Lower lobe of right lung (tissue), 2 donors: ENCODE data around the gene ZNF552. TPM values are rescaled to one million over a fixed set of nuclear protein-coding genes. Genes with fewer than 3 reads are reported as not detected.
"Not testable (repeated sequence)": the region's sequence is repeated elsewhere in the genome, so short reads cannot be mapped to it uniquely, and the experiment has no call there.

Experiments
- ATAC-seq, 2 donors: fragments of 200-7000 bp; cut with Tn5 transposase; one replicate each; pipeline ENCODE4 v1.9.1; 2020 to 2022; ENCODE audit warnings: mild to moderate bottlenecking in 2 of 2, moderate library complexity in 2 of 2
- DNase-seq: peaks from one replicate; pipeline ENCODE4 v3.0.0-alpha.2; 2020
- H3K27ac ChIP-seq: fragments of 200-600 bp; one replicate; pipeline ENCODE4 v1.8.0; 2022
- H3K27me3 ChIP-seq: fragments of 200-600 bp; one replicate; pipeline ENCODE4 v1.8.0; 2022; ENCODE audit warnings: low read depth
- H3K36me3 ChIP-seq: fragments of 200-600 bp; one replicate; pipeline ENCODE4 v1.8.0; 2022; ENCODE audit warnings: mild to moderate bottlenecking
- H3K4me1 ChIP-seq: fragments of 200-600 bp; one replicate; pipeline ENCODE4 v1.8.0; 2022
- H3K4me3 ChIP-seq: fragments of 200-600 bp; one replicate; pipeline ENCODE4 v1.8.0; 2022; ENCODE audit warnings: mild to moderate bottlenecking
- H3K9me3 ChIP-seq: fragments of 200-600 bp; one replicate; pipeline ENCODE4 v1.8.0; 2022
- intact Hi-C: fragments of 100-400 bp; cut with DNase I; formaldehyde crosslinking; loops from one replicate; pipeline ENCODE4 v1.11.0; 2022
- total RNA-seq: library from RNA; stranded (reverse); fragmentation: NEBNext Ultra II Directional; extraction: Animal tissue kit (Norgen Biotek cat#: 25700); gene quantifications from one replicate; pipeline ENCODE4 v1.2.1, GENCODE V29; 2021
- TF ChIP-seq, protein P1 (sequence below): fragments of 200-600 bp; IDR thresholded peaks from one replicate; pipeline ENCODE4 v1.8.0; 2022; ENCODE audit warnings: antibody characterized with exemption, mild to moderate bottlenecking
- donor health status: DM: no; HTN: yes; CAD: no; lungs with severe emphysema.

ZNF552 gene
- total RNA-seq, 1 donor from 2014 or later: 20.0 TPM

DNA sequence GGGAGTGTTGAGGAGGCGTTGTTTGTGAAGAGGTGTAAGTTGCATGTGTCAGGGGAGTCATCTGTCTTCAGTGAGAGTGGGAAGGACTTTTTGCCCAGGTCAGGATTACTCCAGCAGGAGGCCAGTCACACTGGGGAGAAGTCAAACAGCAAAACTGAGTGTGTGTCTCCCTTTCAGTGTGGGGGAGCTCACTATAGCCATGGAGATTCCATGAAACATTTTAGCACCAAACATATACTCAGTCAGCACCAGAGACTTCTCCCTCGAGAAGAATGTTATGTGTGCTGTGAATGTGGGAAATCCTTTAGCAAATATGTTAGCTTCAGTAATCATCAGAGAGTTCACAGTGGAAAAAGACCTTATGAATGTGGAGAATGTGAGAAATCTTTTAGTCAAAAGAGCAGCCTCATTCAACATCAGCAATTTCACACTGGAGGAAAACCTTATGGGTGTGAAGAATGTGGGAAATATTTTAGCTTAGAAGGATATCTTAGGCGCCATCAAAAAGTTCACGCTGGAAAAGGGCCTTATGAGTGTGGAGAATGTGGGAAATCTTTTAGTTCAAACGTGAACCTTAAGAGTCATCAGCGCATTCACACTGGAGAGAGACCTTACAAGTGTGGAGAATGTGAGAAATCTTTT is 26.5 kb upstream of the ZNF552 start:
- no peak for DNase-seq
- H3K4me3 ChIP-seq: no peak overlapping the region
- H3K27ac ChIP-seq: no peak overlapping the region
- intact Hi-C loops: no loop called here
- H3K4me1 ChIP-seq: no peaks in the 10 kb centered on the region
- ATAC-seq: no peak
- TF ChIP-seq, protein P1, sequence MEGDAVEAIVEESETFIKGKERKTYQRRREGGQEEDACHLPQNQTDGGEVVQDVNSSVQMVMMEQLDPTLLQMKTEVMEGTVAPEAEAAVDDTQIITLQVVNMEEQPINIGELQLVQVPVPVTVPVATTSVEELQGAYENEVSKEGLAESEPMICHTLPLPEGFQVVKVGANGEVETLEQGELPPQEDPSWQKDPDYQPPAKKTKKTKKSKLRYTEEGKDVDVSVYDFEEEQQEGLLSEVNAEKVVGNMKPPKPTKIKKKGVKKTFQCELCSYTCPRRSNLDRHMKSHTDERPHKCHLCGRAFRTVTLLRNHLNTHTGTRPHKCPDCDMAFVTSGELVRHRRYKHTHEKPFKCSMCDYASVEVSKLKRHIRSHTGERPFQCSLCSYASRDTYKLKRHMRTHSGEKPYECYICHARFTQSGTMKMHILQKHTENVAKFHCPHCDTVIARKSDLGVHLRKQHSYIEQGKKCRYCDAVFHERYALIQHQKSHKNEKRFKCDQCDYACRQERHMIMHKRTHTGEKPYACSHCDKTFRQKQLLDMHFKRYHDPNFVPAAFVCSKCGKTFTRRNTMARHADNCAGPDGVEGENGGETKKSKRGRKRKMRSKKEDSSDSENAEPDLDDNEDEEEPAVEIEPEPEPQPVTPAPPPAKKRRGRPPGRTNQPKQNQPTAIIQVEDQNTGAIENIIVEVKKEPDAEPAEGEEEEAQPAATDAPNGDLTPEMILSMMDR: no peak
- peaks cover 4% of the 10 kb centered on the region for H3K9me3 ChIP-seq
- H3K27me3 ChIP-seq: no peaks in the 10 kb centered on the region
- H3K36me3 ChIP-seq: peaks cover 38% of the 10 kb centered on the region

GRCh38 chr19:57838622-57839191 is 24.0 kb upstream of the ZNF552 start:
- intact Hi-C loops, H3K27ac ChIP-seq, H3K4me3 ChIP-seq, DNase-seq, ATAC-seq, H3K4me1 ChIP-seq, H3K9me3 ChIP-seq, H3K27me3 ChIP-seq: not testable (repeated sequence)
- H3K36me3 ChIP-seq: peaks cover 38% of the 10 kb centered on the region

DNA sequence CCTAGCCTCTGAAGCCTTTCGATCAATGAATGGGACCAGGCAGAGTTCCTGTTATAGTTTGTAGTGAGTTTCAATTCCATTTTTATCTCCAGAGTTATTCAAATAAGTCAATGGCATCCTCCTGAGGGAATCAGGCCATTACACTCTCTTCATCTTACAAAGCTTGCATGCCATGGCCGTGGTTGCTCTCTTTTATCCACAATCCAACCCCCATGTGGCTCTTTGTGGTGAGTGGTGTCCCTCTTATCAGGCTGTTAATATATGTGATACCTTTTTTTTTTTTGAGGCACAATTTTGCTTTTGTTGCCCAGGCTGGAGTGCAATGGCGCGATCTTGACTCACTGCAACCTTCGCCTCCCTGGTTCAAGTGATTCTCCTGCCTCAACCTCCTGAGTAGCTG is 22.3 kb upstream of the ZNF552 start:
- intact Hi-C loops, DNase-seq, H3K27me3 ChIP-seq, ATAC-seq, H3K9me3 ChIP-seq, H3K4me1 ChIP-seq, H3K4me3 ChIP-seq, H3K27ac ChIP-seq: not testable (repeated sequence)
- peaks cover 30% of the 10 kb centered on the region for H3K36me3 ChIP-seq

DNA sequence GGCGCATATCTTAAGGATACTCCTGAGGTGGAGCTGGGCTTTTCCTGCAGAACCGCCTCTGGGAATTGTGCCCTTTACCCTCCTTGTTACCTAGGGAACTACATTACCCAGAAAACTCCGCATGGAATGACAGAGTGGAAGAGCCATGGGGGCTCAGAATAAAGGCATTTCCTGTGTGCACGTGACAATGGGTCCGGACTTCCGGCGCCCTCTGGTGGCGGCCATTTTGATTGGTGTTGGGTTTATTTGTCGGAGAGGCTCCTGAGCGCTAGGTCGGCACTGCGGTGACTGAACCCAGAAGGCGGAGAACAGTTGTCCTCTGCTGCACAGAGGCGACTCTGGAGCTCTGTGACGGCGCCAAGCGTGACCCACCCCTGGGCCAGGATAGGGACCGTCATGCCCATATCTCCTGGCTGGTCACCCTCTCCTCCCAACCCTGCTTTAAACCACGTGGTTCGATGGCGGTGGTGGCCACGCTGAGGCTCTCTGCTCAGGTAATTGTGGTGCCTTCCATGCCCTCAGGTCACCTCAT is 15.4 kb upstream of the ZNF552 start, which contains the start of gene ZNF587B:
Gene ZNF587B, plus strand, starts transcription at position 229 of the 532 bp plus-strand sequence. Its CDS starts 230 bp downstream, at position 459.
- Histone ChIP-seq H3K4me3 (peak within 1 kb of the TSS; percentile 54), H3K9me3 (no peaks in the 10 kb centered on the region), H3K27me3 (no peaks in the 10 kb centered on the region), H3K27ac (peak within 1 kb of the TSS; percentile 41), H3K36me3 (no peaks in the 10 kb centered on the region), H3K4me1 (no peaks in the 10 kb centered on the region)
- intact Hi-C loops: no loop called here
- DNase-seq (peak; percentile 67), ATAC-seq (peak; percentile 81 to 88)
- TF ChIP-seq, protein P1: peak; percentile 33

DNA sequence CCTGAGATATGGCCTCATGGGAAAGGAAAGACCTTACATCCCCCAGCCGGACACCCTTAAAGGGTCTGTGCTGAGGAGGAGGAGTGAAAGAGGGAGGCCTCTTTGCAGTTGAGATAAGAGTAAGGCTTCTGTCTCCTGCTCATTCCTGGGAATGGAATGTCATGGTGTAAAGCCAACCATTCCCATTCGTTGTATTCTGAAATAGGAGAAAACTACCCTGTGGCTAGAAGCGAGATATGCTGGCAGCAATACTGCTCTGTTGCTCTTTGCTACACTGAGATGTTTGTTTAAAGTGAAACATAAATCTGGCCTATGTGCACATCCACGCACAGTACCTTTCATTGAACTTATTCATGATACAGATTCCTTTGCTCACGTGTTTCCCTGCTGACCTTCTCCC is 14.6 kb upstream of the ZNF552 start:
- Histone ChIP-seq H3K27ac (no peak overlapping the region), H3K4me1 (no peaks in the 10 kb centered on the region), H3K4me3 (no peak overlapping the region), H3K36me3 (no peaks in the 10 kb centered on the region), H3K9me3 (no peaks in the 10 kb centered on the region), H3K27me3 (no peaks in the 10 kb centered on the region)
- intact Hi-C loops: no loop called here
- TF ChIP-seq, protein P1: no peak
- no peak for DNase-seq
- no peak for ATAC-seq

DNA sequence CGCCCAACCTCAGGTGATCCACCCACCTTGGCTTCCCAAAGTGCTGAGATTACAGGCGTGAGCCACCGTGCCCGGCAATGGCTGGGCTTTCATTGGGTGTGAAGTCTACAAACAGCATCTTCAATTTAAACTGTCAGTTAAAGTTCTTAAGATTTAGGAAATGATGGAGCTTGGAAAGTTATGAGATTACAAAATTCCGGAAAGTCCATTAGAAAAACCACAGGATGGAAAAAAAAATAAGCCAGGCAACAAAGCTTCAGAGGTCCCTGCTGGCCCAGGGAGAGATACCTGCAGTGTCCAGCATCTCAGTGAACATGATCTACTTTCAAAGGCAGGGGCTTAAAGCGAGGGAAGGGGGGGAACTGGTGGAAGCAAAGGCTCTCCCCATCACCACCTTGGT is 10.8 kb upstream of the ZNF552 start:
- DNase-seq (no peak), ATAC-seq (no peak)
- H3K4me1 ChIP-seq: peaks cover 4% of the 10 kb centered on the region
- no peak overlapping the region for H3K27ac ChIP-seq
- H3K4me3 ChIP-seq: no peak overlapping the region
- TF ChIP-seq, protein P1: no peak
- no peaks in the 10 kb centered on the region for H3K36me3 ChIP-seq
- intact Hi-C loops: no loop called here
- no peaks in the 10 kb centered on the region for H3K27me3 ChIP-seq
- H3K9me3 ChIP-seq: no peaks in the 10 kb centered on the region

DNA sequence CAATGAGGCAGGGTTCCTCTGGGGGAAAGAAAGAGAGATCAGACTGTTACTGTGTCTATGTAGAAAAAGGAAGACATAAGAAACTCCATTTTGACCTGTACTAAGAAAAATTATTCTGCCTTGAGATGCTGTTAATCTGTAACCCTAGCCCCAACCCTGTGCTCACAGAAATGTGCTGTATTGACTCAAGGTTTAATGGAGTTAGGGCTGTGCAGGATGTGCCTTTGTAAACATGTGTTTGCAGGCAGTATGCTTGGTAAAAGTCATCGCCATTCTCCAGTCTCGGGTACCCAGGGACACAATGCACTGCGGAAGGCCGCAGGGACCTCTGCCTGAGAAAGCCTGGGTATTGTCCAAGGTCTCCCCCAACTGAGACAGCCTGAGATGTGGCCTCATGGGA is 8.9 kb upstream of the ZNF552 start:
- intact Hi-C loops, H3K36me3 ChIP-seq, H3K9me3 ChIP-seq, ATAC-seq, H3K4me3 ChIP-seq, H3K4me1 ChIP-seq, DNase-seq, H3K27me3 ChIP-seq, H3K27ac ChIP-seq: not testable (repeated sequence)

DNA sequence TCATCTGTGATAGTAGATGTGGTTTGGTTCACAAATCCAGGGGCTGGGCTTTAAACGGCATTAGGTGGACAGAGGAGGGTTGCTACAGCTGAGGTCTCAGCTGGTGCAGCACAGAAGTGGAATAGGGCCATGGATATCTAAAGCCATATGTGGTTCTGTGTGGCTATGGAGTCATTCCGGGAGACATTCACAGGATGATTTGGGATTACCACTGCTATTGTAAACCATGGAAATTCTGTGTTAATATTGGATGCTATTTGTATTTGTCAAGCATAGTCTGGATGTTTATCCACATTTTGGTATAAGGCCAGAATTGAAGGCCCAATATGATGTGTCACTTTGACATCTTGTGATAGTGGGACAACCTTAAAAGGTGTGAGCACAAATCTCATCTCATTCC is 8.4 kb upstream of the ZNF552 start:
- H3K27ac ChIP-seq, H3K27me3 ChIP-seq, H3K9me3 ChIP-seq, intact Hi-C loops, H3K4me1 ChIP-seq, H3K4me3 ChIP-seq, ATAC-seq, DNase-seq, H3K36me3 ChIP-seq: not testable (repeated sequence)

DNA sequence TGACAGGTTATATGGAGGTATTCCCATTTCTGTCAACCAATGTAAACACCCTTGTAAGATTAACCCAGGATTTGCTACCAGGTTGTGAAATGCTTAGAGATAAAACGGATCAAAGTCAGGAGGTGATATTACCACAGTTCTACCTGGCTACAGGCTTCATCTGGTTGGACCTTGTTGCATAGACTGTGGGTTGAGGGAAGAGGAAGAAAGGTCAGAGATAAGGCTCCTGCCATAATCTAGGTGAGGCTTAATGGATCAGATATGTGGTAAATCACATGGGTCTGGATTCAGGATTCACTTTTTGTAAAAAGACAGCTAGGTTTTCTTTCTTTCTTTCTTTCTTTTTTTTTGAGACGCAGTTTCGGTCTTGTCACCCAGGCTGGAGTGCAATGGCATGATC is 6.8 kb upstream of the ZNF552 start:
- H3K27ac ChIP-seq, H3K4me1 ChIP-seq, H3K27me3 ChIP-seq, H3K36me3 ChIP-seq, ATAC-seq, intact Hi-C loops, DNase-seq, H3K4me3 ChIP-seq, H3K9me3 ChIP-seq: not testable (repeated sequence)

- H3K36me3 ChIP-seq, ATAC-seq, H3K9me3 ChIP-seq, H3K27ac ChIP-seq, H3K27me3 ChIP-seq, intact Hi-C loops, DNase-seq, H3K4me1 ChIP-seq, H3K4me3 ChIP-seq: not testable (repeated sequence)
Measured at GRCh38 chr19:57821095-57821494, 6.4 kb upstream of the ZNF552 start.
